Medulla oblongata (tissue), 1 donor: ENCODE results near the gene RIOK2.

ENCODE experiments used
- DNase-seq: peaks from one replicate; pipeline ENCODE4 v3.0.0-alpha.2; 2015; ENCODE audit errors: extremely low spot score

RIOK2 gene

DNA sequence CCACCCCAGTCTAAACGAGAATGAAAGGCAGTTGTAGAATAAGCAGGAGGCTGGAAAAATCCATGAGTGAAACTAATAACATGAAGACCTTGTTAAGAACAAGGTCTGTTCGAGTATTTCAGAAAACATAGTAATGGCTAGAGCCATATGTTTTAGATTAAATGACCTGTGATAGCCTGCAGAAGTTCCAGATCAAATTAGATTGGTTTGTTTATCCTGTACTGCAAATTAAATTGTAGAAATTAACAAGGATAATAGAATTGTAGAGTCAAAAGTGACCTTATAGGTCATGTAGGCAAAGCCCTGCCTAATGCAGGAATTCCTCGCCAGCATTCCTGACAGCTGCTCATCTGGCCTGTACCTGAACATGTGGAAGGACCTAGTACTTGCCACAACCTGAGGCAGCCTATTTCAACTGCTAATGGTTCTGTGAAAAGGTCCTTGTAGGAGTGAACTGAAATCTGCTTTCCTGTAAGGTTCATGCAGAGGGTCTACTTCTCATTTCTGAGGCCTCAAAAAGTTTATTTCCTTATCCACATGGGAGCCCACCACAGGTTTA, 57.8 kb downstream of the RIOK2 start:
- DNase-seq = no peak

DNA sequence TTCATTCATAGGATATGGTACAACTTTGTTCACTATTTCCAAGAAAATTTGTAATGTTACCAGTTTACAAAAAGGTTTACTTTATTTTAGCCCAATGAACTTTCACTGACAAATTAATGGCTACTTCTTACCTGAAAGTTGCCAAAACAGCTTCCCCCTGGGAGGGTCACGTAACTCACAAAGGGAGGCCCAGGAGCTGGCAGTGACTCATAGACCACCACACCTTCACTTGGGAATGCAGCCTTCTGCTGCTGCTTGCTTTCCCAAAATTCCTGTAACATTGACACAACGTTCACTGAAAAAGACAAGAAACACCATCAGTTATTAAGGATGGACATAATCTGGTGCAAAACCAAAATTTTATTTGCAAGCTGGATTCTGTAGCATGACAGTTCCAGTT, 58.7 kb downstream of the RIOK2 start:
- DNase-seq = no peak

DNA sequence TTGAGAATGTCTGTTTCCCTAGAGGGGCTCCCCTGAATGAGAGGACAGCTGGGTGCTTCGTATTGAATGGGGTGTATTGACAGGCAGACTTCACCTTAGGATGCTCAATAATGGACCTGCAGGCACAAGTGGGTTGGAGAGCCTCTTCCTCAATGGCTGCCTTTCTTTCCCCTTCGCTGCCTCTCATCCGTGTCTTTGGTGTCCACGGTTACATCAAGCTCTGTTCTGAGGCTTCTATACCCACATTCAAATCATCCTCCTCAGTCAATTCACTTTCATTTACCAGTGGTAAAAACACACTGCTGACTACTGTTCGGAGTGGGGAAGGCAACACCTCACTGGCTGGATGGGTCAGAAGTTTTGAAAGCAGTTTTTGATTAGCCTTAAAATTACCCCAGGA, 61.2 kb downstream of the RIOK2 start:
- DNase-seq = no peak

DNA sequence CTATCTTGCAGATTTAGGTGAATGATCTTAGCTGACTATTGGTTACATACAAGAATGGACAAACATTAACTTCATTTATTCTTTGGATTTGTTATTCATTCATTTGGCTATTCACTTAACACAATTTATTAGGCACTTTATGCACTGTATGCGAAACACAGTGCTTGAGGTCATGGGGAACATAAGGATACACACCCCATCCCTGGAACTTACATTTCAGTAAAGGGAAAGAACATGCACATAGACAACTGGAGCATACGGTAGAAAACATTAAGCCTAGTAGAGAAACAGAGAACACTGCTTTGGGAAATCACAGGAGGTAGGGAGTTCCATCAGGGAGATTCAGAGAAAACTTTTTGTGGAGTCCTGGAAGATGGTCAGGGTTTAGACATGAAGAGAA, 62.9 kb downstream of the RIOK2 start:
- DNase-seq = no peak

DNA sequence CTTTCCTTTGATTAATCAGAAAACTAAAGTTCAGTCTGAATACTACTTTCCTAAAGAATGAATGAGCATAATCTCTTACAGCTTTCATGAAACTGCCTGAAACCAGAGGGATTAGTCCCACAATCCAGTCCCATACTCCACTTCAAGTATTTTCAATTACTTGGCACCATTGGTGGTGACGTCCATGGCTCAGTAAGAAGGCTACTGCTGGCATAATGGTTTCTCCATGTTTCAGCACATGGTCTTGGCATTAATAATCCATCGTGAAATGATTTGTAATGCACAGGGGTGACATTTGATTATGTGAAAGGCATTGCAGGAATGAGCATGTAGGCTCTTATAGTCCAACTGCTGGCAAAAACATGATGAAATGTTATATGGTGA, 64.0 kb downstream of the RIOK2 start:
- DNase-seq = no peak

DNA sequence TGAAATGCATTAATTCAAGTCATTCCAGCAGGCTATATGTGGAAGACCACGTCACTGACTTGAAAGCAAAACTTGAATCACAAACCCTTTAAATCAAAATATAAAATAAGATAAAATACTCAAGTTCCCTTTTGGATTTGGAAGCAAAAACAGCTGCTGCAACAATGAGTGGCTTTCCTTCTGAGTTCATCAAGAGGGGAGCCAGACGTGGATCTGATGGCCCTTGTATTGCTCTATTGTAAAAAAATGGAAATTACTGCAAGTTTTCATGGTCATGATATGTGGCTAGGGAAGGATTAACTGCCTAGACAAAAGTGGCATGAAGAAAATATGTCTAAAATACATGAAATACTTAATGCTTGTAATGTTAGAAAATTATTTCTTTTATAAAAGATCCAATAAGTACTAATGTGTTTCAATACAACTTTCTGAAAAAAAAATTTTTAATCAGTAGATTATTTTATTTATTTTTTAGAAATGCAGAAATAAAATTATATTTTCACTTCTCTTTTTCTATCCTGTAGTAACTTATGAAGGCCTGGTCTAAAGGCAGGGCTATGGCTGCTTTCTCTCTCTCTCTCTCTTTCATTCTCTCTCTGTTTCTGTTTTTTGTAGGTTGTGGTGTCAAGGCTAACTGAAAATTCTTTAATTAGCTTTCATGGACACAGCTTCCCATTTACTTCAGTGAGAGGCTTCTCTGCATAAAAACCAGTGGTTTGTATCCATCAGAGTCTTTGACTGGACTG, 64.6 kb downstream of the RIOK2 start:
- no peak for DNase-seq

DNA sequence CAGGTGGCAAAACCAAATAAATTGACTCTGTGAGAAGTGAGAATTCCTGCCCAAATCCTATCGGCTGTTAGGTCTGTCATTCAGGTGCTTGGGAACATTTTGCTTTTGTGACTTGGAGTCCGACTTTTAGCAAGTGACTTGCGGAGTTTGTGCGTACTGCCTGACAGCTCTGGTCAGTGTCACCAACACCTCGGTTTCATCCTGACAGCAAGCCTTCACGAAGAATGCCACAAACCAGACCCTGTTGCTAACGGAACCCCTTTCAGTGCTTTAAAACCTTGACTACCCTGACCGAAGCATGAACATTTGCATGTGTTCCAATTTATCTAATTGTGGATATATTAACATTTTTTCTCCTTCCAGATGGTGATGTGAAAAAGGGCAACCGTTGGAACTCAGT, 67.1 kb downstream of the RIOK2 start:
- no peak for DNase-seq

DNA sequence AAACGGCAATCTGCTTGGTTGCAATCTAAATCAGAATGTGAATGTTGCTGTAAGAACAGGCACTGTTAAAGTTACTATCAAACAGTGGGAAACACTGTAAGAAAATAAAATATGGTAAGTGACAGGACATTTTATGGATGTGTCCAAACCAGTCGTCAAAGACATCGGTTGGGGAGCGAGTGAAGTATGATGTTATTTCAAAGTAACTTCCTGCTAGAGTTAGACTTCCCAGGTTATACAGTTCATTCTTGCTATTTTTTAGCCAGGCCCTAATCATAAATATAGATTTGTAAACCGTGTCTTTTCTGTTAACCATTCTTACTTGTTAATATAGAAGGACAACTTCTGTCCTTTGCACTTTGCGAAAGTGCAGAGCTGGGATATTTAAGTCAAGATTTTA, 70.8 kb downstream of the RIOK2 start:
- DNase-seq = no peak

DNA sequence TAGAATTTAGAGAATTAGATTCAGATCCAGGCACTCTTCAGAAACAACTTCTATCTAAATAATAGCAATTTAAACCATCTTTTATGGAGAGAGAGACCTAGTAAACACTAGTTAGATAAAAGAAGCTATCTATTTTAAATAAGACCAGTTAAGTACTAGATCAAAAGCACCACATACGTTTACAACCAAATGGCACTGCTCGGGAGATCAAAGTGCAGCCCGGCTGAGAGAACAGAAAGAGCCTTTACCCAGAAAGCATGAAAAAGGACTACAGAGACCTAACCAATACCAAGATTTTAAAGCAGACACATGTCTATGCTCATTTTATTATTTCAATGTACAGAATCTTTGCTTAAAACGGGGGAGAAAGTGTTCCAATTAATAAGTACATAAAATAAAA, 71.4 kb downstream of the RIOK2 start:
- DNase-seq = no peak

DNA sequence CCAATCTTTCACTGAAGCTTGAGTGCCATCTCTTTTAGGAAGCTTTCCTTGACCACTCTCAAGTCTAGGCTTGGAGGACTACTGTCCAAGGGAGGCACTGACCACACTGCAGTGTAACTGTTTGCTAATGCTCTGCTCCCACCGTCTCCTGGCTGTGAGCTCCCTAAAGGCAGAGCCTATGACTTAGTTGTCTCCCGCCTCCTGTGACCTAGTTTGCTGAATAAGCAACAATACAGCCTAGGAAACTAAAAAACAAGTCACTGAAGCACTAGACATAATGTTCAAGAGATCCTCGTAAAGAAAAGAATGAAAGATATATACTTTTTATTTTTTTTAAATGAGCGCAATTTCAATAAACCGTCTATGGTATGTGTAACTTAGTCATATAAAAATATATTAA, 72.0 kb downstream of the RIOK2 start:
- DNase-seq = peak; percentile 45
